Measurements from ENCODE around the gene DUSP1.
A peak's percentile ranks its signal among the peaks of the same experiment; 100 is the strongest.

Gene DUSP1

DNA sequence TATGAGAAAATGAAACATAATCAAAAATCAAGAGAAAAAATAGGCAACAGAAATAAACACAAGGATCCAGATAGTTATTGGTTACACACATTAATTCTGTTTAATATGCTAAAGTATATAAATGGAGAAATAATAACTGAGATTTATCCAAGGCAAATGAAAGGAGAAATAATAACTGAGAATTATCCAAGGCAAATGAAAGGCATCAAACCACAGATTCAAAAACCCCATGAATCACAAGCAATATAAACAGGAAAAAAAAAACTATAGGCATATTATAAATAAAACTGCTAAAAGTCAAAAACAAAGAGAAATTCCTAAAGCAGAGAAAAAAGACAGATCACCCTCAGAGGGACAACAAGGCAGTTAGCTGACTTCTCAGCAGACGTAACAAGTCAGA lies 10.9 kb downstream of the DUSP1 start:
- no peak for DNase-seq

DNA sequence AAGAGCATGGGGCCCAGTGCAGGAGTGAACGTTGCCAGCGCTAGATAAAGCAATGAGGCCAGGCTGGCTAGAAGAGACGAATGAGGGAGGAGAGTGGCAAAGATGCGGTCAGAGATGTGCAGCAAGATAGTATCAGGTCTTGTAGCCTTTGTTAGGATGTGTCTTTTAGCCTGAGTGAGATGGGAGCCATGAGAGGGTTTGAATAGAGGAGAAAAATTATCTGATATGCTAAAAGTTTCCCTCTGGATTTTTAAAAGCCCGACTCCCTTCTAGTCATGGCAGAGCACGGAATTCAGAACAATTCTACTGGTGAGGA lies 12.2 kb downstream of the DUSP1 start:
- DNase-seq, result no peak

DNA sequence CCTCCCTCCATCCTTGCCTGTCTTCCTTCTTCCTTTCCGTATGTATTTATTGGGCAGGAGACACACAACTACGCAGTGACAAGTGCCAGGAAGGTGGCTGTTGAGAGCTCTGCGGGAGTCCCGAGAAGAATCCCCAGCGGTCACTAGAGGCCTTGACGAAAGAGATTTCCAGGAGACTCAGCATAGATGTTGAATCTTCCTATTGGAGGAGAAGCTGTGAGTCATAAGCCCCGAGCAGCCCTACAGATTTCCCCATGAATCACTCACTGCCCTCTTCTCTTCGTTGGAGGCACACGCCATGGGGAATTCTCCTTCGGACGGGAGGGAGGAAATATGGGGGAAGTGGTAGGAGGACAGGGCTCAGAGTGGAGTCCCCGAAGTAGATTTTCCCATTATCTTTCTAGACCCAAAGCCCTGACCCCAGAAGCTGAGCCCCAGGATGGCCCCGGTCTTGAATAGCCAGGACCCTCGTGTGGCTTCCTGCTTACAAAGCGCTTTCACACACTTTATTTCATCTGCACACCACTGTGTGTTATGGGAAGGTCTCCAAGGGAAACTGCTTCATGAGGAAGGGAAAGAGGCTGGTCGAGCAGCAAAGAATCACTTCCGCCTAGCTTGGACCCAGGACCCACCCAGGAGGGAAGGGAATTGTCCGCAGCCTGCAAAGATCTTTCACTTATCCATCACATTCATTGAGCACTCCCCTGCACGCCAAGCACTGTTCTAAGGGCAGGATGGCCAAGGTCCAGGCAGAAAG lies 12.7 kb downstream of the DUSP1 start:
- DNase-seq, result peak; percentile 10

DNA sequence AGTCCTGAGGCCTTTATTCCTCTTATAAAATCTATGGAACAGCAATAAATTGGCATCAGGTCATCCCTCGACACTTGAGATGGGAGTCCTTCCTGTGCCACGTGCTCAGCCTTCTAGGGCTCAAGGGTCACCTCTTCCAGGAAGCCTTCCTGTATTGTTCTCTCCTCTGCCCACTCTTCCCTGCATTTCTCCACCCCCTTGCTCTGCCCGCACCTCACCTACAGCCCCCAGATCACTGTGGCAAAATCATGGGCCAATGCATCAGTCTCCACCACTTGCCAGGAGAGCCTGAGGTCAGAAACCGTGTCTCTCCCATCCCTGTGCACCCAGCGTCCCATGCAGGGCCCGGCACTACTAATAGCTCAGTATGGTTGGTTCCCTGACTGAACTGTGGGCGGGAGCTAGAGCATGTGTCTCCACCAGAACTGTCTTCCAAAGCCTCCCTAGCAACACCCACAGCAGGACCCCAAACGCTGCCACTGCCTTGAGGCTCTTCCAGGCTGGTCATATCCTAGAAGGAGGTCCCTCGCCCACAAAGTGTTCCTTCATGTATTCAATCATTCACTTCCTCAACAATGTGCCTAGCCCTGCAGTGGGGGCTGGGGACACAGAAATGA lies 13.5 kb downstream of the DUSP1 start:
- DNase-seq, result no peak

DNA sequence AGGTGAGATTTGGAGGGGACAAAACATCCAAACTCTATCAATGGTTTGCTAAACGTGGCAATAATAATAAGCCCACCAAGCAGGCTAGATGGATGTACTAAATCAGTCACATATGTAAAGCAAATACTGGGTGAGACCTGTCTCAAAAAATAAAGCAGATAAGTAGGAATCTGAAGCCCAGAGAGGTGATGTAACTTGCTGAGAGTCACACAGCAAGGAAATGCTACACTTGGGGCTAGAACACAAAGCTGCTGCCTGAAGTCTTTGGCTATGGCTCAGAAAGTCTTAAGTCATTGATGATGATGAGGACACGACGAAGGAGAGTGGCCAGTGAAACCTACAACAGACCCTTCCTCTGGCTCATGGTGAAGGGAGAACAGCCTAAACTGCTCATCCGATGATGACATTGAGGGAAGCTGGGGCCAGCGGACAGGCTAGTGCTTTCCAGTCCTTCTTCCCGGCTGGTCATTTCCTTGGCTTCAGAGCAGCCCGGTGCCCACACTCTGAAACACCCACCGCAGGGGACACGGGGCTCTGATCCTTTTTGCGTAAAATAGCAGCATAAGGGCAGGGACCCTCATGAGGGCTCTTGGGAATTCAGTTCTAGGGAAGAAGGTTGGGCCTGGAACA lies 14.1 kb downstream of the DUSP1 start:
- no peak for DNase-seq

DNA sequence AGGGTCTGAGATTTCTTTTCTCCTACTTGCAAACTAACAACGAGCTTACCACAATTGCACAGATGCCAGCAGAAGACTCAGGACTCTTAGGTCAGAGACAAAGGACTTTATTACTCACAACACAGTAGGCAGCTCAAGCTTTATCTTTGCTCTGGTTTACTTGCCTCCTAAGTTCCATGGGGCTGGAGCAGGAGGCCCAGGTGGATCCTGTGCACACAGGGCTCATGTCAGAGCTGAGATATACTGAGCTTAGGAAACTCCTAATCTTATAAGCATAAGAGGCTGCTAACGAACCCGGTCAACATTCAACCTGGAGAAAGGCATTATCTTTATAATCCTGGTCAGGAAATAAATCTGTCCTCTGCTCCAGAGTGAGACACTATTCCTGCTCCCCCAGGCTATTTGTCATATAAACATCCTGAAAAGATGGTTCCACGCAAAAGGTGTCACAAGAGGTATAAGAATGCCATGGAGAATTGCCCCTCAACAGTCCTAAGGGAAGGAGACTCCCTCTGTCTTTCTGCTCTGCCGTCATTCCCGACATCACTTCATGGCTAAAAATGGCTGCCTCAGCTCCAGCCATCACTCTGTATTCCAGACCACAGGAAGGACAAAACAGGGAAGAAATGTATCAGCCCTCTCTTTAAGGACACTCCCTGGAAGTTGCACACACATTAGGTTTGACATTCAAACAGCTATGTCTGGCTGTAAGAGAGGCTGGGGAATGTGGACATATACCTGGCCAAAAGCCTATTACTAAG lies 16.2 kb downstream of the DUSP1 start:
- DNase-seq, result no peak

DNA sequence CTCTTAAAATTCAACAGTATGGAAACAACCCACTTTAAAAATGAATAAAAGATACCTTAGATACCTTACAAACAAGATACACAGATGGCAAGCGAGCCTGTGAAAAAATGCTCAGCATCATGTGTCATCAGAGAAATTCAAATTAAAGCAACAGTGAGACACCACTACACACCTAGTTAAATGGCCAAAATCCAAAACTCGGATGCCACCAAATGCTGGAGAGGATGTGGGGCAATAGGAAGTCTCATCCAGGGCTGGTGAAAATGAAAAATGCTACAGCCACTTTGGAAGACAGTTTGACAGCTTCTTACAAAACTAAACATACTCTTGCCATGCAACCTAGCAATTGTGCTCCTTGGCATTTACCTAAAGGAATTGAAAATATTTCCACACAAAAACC lies 17.9 kb downstream of the DUSP1 start:
- no peak for DNase-seq

DNA sequence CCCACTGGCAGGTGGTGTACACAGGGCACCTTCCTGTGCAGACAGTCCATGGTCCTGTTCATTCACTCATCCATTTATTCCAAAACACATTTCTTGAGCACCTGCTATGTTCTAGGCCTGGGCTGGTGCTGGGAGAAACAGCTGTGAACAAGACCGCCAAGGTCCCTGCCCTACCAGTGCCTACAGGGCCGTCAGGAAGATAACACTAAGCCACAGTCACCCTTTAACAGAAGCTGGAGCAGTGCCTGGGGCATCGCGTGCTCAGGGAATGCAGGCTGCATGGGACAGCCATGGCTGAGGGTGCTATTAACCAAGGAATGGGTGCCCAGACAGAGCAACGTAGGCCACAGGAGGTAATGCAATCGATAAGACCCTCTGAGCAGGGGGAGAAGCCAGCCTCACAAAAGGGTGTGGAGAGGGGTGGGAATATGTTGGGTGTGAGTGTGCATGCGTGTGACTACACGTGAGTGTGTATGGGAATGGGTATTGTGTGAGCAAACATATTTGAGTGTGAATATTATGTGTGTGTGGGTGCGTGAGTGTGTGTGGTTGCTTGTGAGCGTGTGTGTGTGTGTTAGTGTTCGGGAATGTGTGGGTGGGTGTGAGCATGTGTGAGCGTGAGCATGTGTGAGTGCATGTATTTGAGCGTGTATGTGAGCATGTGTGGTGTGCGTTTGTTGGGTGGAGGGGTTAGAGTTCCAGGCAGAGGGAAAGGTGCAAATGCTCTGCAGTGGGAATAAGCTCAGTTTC lies 19.1 kb downstream of the DUSP1 start:
- DNase-seq, result no peak

DNA sequence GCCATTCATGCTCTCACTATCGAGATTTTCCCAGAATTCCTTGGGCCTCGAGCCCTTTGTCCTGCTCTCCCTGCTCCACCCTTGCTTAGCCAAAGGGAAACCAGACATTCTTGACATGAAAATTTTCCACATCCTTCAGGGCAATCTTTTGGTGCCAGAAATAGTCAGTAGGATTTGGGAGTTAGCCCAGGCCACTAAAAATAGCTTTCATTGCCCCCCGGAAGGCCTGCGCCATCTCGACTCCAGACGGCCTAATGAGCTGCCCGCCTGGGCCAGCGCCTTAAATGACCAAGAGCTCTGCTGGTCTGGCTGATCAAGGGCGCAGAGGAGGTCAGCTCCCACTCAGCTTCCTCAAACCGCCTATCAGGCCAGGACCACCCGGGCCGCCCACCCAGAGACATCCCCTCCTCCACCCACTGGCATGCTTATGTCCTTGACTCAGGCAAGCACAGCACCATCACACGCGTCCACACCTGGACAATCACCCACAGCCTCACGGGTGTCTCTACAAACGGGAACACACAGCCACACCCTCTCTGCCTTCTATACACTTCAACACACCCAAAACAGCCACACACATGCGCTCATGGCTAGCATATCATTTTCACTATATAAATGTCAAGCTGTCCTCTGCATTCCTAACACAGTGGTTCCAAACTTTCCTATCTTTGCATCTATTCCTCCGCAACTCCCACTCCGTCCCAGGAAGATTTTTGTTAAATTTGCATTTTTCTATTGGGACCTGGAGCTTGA lies 20.9 kb downstream of the DUSP1 start:
- DNase-seq, result no peak

DNA sequence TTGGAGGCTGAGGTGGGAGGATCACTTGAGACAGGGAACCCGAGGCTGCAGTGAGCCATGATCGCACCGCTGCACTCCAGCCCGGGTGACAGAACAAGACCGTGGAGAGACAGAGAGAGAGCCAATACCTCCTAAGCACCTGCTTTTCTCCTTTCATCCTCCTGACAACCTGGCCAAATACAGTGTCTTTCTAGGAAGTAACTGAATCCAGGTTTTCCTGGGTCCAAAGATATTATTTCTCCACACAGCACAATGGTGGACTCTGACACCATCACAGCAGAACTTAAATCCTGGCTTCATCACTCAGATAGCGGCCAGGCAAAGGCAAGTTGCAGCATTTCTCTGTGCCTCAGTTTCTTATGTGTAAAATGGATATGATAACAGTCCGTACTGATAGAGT lies 21.9 kb downstream of the DUSP1 start:
- no peak for DNase-seq

DNA sequence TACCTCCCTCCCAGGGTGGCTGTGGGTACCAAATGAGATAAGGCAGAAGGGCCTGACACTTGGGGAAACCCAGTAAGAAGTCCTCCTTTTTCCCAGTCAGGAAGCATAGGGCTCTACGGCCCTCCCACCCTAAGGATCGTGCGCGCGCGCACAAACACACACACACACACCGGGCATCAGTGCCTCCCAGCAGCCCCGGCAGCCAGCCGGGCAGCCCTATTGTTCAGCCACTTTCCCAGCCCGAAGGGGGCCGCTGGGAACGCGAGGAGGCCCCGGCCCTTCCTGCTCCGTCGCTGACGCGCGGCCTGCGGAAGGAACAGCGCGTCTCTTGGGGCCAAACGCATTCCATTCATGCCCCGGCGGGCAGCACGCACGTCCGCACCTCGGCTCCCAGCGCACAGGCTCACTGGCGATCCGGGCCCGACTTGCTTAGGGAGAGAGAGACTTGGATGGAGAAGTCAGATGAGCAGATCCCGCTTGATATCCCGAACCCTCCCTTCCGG lies 22.6 kb downstream of the DUSP1 start:
- DNase-seq, result no peak

DNA sequence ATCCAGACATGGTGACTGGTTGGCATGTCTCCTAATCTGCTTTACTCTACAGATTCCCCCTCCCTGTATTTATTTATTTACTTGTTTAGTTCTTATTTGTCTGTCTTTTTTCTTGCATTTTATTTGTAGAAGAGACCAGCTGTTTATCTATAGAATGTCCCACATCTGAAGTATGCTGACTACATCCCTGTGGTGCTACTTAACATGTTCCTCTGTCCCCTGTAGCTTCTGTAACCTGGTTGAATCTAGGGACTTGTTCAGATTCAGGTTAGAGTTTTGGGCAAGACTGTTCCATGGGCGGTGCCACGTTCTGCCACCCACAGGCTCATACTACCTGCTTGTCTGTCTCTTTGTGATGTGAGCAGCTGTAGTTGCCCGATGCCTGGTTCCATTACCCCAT lies 23.5 kb downstream of the DUSP1 start:
- no peak for DNase-seq

DNA sequence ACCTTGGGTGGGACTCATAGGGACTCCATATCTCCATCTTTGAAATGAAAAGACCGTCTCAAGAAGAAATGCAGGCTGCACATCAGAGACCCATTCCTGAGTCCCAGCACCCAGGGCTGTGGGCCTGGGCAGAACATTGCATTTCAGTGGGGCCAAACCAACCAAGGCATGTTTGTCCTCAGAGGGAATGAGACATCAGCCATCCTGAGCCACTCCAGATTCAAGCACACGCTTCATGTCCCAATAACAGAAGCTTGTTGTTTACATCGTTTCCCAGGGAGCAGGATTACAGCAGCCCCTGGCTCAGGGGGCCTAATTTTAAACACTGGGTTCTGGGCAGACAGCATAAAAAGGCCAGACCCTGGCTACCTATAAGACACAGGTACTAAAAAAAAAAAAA lies 24.3 kb downstream of the DUSP1 start:
- no peak for DNase-seq

DNA sequence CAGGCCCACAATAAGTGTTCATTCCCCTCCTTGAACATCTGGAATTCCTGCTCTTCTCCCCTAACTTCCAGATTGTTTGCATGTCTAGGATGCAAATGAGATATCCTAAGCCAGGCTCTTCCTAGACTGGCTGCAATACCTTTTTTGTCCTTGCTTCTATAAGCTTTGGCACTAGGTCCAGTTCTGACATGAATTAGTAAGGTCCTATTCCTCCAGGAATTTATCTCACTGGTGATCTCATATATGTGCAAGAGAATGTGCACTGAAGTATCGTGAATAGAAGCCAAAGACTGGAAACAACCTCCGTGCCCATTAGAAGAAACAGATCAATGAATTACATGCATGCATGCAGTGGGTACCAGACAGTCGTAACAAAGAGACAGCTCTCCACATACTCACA lies 25.2 kb downstream of the DUSP1 start:
- DNase-seq, result no peak

DNA sequence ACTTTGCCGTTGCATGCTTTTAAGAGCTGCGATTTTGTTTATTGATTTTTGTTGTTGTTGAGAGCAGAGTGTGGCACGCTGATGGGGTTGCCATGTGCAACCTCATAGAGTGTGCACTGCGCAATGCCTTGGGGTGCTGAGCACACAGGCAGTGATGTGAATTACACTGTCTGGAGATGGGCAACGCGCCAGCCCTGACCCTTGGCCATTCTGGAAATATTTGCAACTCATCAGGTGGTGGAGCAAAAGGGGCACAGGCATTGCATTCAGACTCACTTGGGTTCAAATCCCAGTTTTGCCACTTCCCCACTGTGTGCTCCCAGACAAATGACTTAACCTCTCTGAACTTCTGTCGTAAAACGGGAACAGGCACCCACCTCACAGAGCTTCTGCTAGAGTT lies 25.6 kb downstream of the DUSP1 start:
- no peak for DNase-seq

DNA sequence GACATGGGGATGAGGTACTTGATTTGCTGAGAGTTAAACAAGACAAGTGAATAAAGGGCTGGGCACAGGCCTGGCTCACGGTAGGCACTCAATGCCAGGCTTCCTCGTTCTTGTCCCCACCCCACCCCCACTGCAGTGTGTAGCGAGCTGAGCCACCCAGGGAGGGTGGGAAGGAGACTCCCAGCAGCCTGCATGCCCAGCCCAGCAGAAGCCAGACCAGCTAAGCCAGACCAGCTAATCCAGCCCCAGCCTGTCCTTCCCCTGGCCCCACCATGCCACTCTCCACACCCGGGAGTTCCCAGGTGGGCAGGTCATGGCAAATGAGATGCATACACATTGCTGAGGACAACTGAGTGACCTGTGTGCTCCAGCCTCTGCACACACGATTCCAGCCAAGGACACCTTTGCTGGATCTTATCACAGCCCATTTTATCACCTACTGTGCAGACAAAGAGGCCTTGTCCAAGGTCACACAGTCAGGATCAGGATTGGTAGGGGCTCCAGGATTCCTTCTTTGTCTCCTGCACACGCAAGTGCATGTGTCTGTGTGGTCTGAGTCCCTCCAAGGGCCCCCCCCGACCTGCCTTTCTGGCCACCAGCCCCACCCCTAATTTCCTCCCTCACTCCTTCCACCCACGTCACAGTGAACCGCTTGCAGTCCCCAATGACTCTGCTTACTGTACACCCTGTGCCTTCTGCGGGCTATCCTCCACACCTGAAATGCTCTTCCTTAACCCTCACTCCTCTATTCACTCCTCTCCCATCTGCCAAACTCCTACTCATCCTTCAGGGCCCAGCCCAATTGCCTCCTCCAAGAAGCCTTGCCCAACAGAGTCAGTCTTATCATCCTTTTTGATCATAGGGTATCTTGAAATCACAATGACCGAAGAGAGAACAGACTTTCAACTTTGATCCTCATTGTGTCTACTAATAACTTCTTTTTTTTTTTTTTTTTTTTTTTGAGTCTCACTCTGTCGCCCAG lies 26.6 kb downstream of the DUSP1 start:
- no peak for DNase-seq

DNA sequence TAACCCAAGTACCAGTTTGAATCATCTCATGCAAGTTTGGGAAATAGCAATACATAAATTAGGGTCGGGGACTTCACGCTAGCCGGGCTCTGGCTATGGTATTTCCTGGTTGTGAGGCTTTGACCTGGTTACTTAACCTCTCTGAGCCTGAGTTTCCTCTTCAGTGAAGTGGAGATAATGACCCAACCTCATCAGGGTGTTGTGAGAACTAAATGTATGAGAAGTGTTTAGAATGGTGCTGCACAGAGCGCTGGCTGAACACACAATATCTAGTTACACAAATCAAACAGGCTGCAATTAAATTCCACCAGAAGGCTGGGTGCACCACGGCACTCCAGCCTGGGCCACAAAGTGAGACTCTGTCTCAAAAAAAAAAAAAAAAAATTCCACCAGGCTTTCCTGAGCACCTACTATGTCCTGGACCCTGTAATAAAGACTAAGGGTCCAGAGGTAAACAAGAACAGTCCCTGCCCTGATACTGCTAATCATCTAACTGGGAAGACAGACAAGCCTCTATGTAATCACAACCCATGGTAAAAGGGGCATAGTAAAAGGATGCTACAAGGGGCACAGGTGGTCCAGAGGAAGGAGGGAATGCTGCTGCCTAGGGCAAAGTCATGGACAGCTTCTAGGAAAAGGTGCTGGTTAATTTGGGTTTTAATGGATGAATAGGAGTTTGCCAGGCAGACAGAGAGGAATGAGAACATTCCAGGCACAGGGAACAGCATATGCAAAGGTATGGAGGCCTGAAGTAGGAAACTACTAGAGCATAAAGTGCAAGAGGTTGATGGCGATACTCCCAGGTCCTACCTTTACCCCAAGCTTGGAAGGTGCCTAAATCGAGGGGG lies 27.7 kb downstream of the DUSP1 start:
- DNase-seq, result no peak

DNA sequence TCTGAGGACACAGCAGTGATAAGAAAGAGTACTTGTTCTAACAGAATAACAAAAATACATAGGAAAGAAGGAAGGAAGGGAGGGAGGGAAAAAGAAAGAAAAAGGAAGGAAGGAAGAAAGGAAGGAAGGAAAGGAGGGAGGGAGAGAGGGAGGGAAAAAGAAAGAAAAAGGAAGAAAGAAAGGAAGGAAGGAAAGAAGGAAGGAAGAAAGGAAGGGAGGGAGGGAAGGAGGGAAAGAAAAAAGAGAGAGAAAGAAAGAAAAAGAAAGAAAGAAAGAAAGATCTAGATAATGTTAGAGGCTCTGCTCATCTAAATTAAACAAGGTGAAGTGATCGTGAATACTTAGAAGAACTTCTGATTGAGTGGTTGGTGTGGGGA lies 29.8 kb downstream of the DUSP1 start:
- DNase-seq, result no peak

DNA sequence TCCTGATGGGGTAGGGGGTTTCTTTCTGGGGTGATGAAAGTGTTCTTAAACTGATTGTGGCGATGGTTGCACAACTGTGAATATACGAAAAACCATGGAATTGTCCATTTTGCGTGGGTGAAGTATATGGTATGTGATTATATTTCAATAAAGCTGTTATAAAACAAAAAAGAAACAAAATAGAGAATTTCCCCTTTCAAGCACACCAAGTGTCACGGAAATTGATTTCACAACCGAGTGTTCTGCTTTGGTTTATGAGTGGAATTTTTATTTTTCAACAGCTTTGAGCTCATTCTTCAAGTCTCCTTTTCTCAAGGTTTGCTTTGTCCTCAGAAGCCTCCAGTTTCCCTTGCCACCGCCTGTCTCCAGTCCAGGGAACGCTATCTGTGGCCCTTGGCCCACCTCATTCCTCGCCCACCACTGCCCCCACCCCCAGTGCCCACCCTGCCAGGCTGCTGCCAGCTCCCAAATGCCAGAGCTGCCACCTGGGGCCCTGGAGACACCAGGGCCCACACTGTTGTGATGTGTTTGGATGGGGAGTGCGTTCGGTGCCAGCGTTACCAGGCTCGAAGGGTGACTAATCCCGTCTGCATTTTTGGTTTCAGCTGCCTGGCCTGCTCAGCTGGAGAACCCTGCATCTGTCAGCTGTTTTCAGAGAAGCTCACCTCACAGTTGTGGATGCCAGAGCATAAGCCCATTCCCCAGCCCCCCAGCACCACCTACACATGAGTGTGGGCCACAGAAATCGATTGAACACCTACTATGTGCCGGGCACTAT lies 30.4 kb downstream of the DUSP1 start:
- peak; percentile 7 for DNase-seq
